Endothelial cell (in vitro differentiated cells): ENCODE data around the gene TRIM3. TPM values are rescaled to one million over a fixed set of nuclear protein-coding genes. Genes with fewer than 3 reads are reported as not detected.

ENCODE experiments used
- DNase-seq: peaks from one replicate; pipeline ENCODE4 v3.0.0; 2021; ENCODE audit warnings: low spot score
- H3K27ac Mint-ChIP-seq: one replicate; pipeline ENCODE4 v1.8.0; 2021; ENCODE audit warnings: mixed read lengths, inconsistent platforms; ENCODE audit not compliant: unreplicated experiment
- H3K27me3 Mint-ChIP-seq: one replicate; pipeline ENCODE4 v1.8.0; 2021; ENCODE audit warnings: mild to moderate bottlenecking, moderate library complexity, mixed read lengths, inconsistent platforms; ENCODE audit not compliant: unreplicated experiment
- H3K36me3 Mint-ChIP-seq: one replicate; pipeline ENCODE4 v1.8.0; 2021; ENCODE audit warnings: mild to moderate bottlenecking, low read depth, mixed read lengths, inconsistent platforms; ENCODE audit not compliant: unreplicated experiment
- H3K4me1 Mint-ChIP-seq: one replicate; pipeline ENCODE4 v1.8.0; 2021; ENCODE audit warnings: mild to moderate bottlenecking, mixed read lengths, inconsistent platforms; ENCODE audit not compliant: unreplicated experiment
- H3K4me3 Mint-ChIP-seq: one replicate; pipeline ENCODE4 v1.8.0; 2021; ENCODE audit warnings: mild to moderate bottlenecking, mixed read lengths, inconsistent platforms; ENCODE audit not compliant: unreplicated experiment
- H3K9me3 Mint-ChIP-seq: one replicate; pipeline ENCODE4 v1.8.0; 2021; ENCODE audit warnings: mixed read lengths, inconsistent platforms; ENCODE audit not compliant: unreplicated experiment
- CTCF ChIP-seq: fragments of 200-600 bp; sonication (generic); IDR thresholded peaks from one replicate; pipeline ENCODE4 v1.5.0; 2021; ENCODE audit warnings: antibody characterized with exemption; ENCODE audit not compliant: unreplicated experiment
- total RNA-seq: library from RNA; stranded (reverse); fragmentation: NEBNext Ultra II Directional; extraction: Animal tissue kit (Norgen Biotek cat#: 25700); gene quantifications from one replicate; pipeline ENCODE4 v1.2.1, GENCODE V29; 2021; ENCODE audit not compliant: unreplicated experiment

TRIM3 gene
- total RNA-seq, 1 donor from 2014 or later, result 26.0 TPM

GRCh38 chr11:6418557-6419008 lies 55.2 kb downstream of the TRIM3 start:
- peaks cover 3% of the 10 kb centered on the region for H3K4me1 Mint-ChIP-seq
- no peak for TF ChIP-seq CTCF
- H3K27me3 Mint-ChIP-seq, result peaks cover 4% of the 10 kb centered on the region
- H3K4me3 Mint-ChIP-seq, result no peak overlapping the region
- peak; percentile 20 for DNase-seq
- no peaks in the 10 kb centered on the region for H3K9me3 Mint-ChIP-seq
- H3K36me3 Mint-ChIP-seq, result no peaks in the 10 kb centered on the region
- no peak overlapping the region for H3K27ac Mint-ChIP-seq

- no peak for DNase-seq
- no peak overlapping the region for H3K27ac Mint-ChIP-seq
- H3K9me3 Mint-ChIP-seq, result no peaks in the 10 kb centered on the region
- H3K27me3 Mint-ChIP-seq, result peaks cover 4% of the 10 kb centered on the region
- no peaks in the 10 kb centered on the region for H3K36me3 Mint-ChIP-seq
- peaks cover 4% of the 10 kb centered on the region for H3K4me1 Mint-ChIP-seq
- no peak overlapping the region for H3K4me3 Mint-ChIP-seq
- no peak for TF ChIP-seq CTCF
Observed at GRCh38 chr11:6417907-6418556, 55.7 kb downstream of the TRIM3 start.

- DNase-seq, result no peak
- Mint-ChIP-seq H3K4me3 (no peak overlapping the region), H3K27ac (no peak overlapping the region), H3K36me3 (no peaks in the 10 kb centered on the region), H3K4me1 (peaks cover 6% of the 10 kb centered on the region), H3K9me3 (no peaks in the 10 kb centered on the region), H3K27me3 (peaks cover 6% of the 10 kb centered on the region)
- TF ChIP-seq CTCF, result no peak
Observed at GRCh38 chr11:6415797-6416196, 57.9 kb downstream of the TRIM3 start.

- H3K27ac Mint-ChIP-seq, result no peak overlapping the region
- no peaks in the 10 kb centered on the region for H3K36me3 Mint-ChIP-seq
Observed at GRCh38 chr11:6414874-6415328, 58.8 kb downstream of the TRIM3 start.

More at GRCh38 chr11:6414874-6415328, 58.8 kb downstream of the TRIM3 start:
- Mint-ChIP-seq H3K4me1 (peaks cover 6% of the 10 kb centered on the region), H3K9me3 (no peaks in the 10 kb centered on the region), H3K27me3 (peaks cover 6% of the 10 kb centered on the region), H3K4me3 (no peak overlapping the region)
- TF ChIP-seq CTCF, result no peak
- DNase-seq, result no peak
